ENCODE data around the gene DNAJB11.

Gene DNAJB11

GRCh38 chr3:186605561-186606545, 35.3 kb downstream of the DNAJB11 start:
- no peak overlapping the region for H3K4me3 ChIP-seq (ENCODE audit: low read depth, low read length)
- TF ChIP-seq, protein P1, sequence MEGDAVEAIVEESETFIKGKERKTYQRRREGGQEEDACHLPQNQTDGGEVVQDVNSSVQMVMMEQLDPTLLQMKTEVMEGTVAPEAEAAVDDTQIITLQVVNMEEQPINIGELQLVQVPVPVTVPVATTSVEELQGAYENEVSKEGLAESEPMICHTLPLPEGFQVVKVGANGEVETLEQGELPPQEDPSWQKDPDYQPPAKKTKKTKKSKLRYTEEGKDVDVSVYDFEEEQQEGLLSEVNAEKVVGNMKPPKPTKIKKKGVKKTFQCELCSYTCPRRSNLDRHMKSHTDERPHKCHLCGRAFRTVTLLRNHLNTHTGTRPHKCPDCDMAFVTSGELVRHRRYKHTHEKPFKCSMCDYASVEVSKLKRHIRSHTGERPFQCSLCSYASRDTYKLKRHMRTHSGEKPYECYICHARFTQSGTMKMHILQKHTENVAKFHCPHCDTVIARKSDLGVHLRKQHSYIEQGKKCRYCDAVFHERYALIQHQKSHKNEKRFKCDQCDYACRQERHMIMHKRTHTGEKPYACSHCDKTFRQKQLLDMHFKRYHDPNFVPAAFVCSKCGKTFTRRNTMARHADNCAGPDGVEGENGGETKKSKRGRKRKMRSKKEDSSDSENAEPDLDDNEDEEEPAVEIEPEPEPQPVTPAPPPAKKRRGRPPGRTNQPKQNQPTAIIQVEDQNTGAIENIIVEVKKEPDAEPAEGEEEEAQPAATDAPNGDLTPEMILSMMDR (IDR thresholded peaks at IDR 0.05; ENCODE audit: low read depth, low read length), result no peak

GRCh38 chr3:186608624-186609215, 38.2 kb downstream of the DNAJB11 start:
- H3K4me3 ChIP-seq (ENCODE audit: low read depth, low read length), result no peak overlapping the region
- TF ChIP-seq, protein P1 (IDR thresholded peaks at IDR 0.05; ENCODE audit: low read depth, low read length), result no peak

DNA sequence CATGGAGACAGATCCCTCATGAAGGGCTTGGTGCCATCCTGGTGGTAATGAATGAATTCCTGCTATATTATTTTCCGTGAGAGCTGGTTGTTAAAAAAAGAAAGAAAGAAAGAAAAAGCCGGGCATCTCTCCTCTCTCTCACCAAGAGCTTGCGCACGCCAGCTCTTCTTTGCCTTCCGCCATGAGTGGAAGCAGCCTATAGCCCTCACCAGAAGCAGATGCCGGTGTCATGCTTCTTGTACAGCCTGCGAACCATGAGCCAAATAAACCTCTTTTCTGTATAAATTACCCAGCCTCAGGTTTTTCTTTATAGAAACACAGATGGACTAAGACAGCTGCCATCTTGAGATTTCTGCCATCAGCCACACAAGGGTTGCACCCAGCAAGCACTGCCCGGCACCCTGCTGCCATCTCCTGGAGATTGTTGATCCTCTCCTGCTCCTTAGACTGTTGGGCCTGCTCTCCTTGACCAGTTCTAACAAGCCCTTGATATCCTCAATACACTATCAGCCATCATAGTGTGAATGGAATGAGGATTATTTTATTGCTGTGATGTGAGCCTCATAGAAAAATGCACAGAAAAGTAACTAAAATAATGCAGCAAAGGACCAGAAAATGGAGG, 38.8 kb downstream of the DNAJB11 start:
- TF ChIP-seq, protein P1 (IDR thresholded peaks at IDR 0.05; ENCODE audit: low read depth, low read length), result no peak
- no peak overlapping the region for H3K4me3 ChIP-seq (ENCODE audit: low read depth, low read length)

DNA sequence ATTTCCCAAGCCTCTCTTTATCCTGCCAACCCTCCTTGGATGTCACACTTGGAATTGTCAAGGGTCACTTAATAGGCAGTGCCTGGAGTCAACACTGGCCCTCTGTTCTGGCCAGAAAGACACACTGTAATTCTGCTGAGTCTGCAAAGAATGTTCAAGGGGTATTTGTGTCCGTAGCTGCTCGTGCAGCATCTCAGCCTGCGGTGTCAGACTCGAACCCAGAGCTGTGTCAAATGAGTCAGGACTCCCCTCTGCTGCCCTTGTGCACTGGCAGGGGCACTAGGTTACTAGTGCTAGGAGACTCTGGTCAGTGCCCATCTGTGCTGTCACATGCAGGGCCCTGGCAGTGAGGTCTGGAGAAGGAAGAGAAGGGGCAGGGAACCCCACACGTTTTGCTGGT, 41.5 kb downstream of the DNAJB11 start:
- TF ChIP-seq, protein P1 (IDR thresholded peaks at IDR 0.05; ENCODE audit: low read depth, low read length), result no peak
- H3K4me3 ChIP-seq (ENCODE audit: low read depth, low read length), result no peak overlapping the region

DNA sequence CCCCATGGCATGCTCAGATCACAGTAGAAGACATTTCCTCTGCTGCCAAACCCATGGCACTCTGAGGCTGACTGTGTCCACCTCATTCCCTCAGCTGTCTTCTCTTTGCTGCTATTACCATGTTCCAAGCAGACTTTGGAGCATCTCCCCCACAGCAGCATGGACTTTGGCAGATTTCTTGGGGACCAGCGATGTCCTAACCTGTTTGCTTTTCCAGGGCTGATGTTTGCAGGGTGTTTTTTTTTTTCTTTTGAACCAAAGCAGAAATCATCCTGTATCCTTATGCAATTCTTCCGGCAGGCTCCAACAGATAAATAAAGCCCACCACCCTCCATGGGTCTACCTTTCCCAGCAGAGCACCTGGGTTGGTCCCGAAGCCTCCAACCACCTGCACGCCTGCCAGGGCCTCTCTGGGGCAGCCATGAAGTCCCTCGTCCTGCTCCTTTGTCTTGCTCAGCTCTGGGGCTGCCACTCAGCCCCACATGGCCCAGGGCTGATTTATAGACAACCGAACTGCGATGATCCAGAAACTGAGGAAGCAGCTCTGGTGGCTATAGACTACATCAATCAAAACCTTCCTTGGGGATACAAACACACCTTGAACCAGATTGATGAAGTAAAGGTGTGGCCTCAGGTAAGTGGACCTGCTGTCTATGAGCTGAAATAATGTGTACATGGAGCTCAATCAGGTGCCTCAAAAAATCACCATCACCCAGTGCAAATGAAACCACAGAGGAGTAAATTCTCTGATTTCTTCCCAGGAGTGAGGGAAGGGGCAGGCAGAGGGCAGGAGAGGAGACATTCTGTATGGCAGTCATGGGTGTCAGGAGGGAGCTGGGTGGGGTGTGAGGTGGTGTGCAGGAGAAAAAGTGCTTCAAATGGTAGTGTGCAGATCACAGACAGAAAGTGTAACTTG, 42.5 kb downstream of the DNAJB11 start, which contains the start of gene AHSG:
Gene AHSG (plus strand): TSS at position 340 of the 916 bp plus-strand sequence. CDS start 82 bp downstream, at position 422.
- TF ChIP-seq, protein P1 (IDR thresholded peaks at IDR 0.05; ENCODE audit: low read depth, low read length), result no peak
- no peak within 1 kb of the TSS for H3K4me3 ChIP-seq (ENCODE audit: low read depth, low read length)

DNA sequence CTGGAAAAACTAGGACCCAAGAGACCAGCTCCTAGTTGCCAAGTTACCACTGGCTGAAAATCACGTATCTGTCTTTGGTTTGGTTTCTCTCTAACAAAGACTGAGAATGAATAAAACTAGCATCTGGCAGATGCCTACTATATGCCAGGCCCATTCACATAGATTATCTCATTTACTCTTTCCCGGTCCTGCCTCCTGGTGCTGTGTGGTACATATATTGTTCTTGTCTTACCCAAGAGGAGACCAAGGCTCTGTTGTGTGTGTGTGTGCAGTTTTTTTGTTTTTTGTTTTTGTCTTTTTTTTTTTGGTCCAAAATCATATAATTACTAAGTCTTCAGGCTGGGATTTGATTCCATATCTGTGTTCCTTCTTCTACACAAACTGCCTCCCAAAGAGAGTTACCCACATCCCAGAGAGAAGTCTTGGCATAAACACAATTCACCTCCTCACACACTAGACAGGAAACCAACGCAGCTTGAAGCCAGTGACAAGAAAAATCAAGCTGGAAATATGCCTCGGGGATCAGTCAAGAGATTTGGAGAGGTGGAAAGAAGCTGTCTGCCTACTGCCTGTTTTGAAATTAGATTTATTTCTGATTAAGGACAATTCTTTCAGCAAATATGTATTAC, 43.2 kb downstream of the DNAJB11 start:
- TF ChIP-seq, protein P1 (IDR thresholded peaks at IDR 0.05; ENCODE audit: low read depth, low read length), result no peak
- H3K4me3 ChIP-seq (ENCODE audit: low read depth, low read length), result no peak overlapping the region

Data from WI38 (cell line).